GM10266 (cell line): ENCODE measurements around the gene MED10.

ENCODE experiments used
- DNase-seq: peaks from one replicate; pipeline ENCODE4 v3.0.0; 2012; ENCODE audit errors: extremely low spot score
- CTCF ChIP-seq: IDR thresholded peaks from 2 replicates; pipeline ENCODE4 v1.5.1; 2012; ENCODE audit warnings: mild to moderate bottlenecking, low read depth; ENCODE audit not compliant: control insufficient read depth, insufficient read depth; ENCODE audit errors: missing control alignments

MED10 gene

GRCh38 chr5:6376974-6377520, 1.3 kb downstream of the MED10 start:
- no peak for TF ChIP-seq CTCF
- no peak for DNase-seq

- DNase-seq = no peak
- TF ChIP-seq CTCF = no peak
These were observed 5.1 kb downstream of the MED10 start for GRCh38 chr5:6373081-6373846.

- no peak for DNase-seq
- no peak for TF ChIP-seq CTCF
These were observed 5.9 kb downstream of the MED10 start for GRCh38 chr5:6372251-6373080.

GRCh38 chr5:6371079-6371810, 7.1 kb downstream of the MED10 start:
- no peak for TF ChIP-seq CTCF
- DNase-seq = no peak

GRCh38 chr5:6370580-6370979, 7.8 kb downstream of the MED10 start:
- DNase-seq = no peak
- no peak for TF ChIP-seq CTCF

GRCh38 chr5:6365977-6366590, 12.3 kb downstream of the MED10 start:
- DNase-seq = no peak
- TF ChIP-seq CTCF = no peak
